Spleen (tissue), 11 donors: ENCODE results near the gene DCDC1. TPM values are rescaled to one million over a fixed set of nuclear protein-coding genes. Genes with fewer than 3 reads are reported as not detected.

Experiments
- DNase-seq: peaks from one replicate; pipeline ENCODE4 v3.0.0-alpha.2; 2020
- H3K27ac ChIP-seq, 8 donors: fragments of 200-600 bp; sonication (generic) in 7 of 8; 1 replicate in 4 of 8; 2 replicates in 4 of 8; pipeline versions ENCODE4 v1.5.0 to v1.8.0; 2016 to 2021; ENCODE audit warnings: inconsistent platforms in 4 of 8, mild to moderate bottlenecking in 4 of 8, moderate library complexity in 1 of 8
- H3K27me3 ChIP-seq, 7 donors: fragments of 200-600 bp; sonication (generic) in 6 of 7; replicated peaks in 1 of 7; 1 replicate in 4 of 7; 2 replicates in 3 of 7; pipeline versions ENCODE4 v1.5.0 to v1.8.0; 2016 to 2021; ENCODE audit warnings: inconsistent platforms in 3 of 7, mild to moderate bottlenecking in 1 of 7
- H3K36me3 ChIP-seq, 6 donors: fragments of 200-600 bp; sonication (generic) in 5 of 6; 1 replicate in 4 of 6; 2 replicates in 2 of 6; pipeline versions ENCODE4 v1.5.0 to v1.8.0; 2016 to 2021; ENCODE audit warnings: inconsistent platforms in 2 of 6
- H3K4me1 ChIP-seq, 6 donors: fragments of 200-600 bp; sonication (generic) in 5 of 6; 1 replicate in 3 of 6; 2 replicates in 3 of 6; pipeline versions ENCODE4 v1.5.0 to v1.8.0; 2016 to 2021; ENCODE audit warnings: inconsistent platforms in 3 of 6
- H3K4me3 ChIP-seq, 8 donors: fragments of 200-600 bp; sonication (generic) in 7 of 8; 1 replicate in 4 of 8; 2 replicates in 4 of 8; pipeline versions ENCODE4 v1.5.0 to v1.8.0; 2016 to 2021; ENCODE audit warnings: inconsistent platforms in 4 of 8, mild to moderate bottlenecking in 4 of 8, moderate library complexity in 2 of 8
- H3K9me3 ChIP-seq, 8 donors: fragments of 200-600 bp; sonication (generic) in 7 of 8; 1 replicate in 4 of 8; 2 replicates in 4 of 8; pipeline versions ENCODE4 v1.5.0 to v1.8.0; 2016 to 2021; ENCODE audit warnings: inconsistent platforms in 4 of 8
- CTCF ChIP-seq, 11 experiments: fragments of 200-600 bp in 7 of 11; fragments of 450-650 bp in 4 of 11; sonication (generic) in 4 of 11; IDR thresholded peaks in 8 of 11; conservative IDR thresholded peaks in 3 of 11; 1 replicate in 7 of 11; 2 replicates in 4 of 11; pipeline versions ENCODE4 v1.4.0 to v1.8.0; 2016 to 2021; ENCODE audit warnings: antibody characterized with exemption in 11 of 11, inconsistent platforms in 4 of 11, mild to moderate bottlenecking in 1 of 11
- POLR2A ChIP-seq, 3 donors: fragments of 450-650 bp; IDR thresholded peaks; one replicate each; pipeline ENCODE4 v1.5.1; 2017; ENCODE audit warnings: antibody characterized with exemption in 3 of 3, mild to moderate bottlenecking in 1 of 3
- POLR2AphosphoS5 ChIP-seq, 3 donors: sonication (generic); formaldehyde crosslinking; IDR thresholded peaks; one replicate each; pipeline ENCODE4 v1.5.1; 2017; ENCODE audit warnings: antibody characterized with exemption in 3 of 3
- WGBS, 5 donors: extraction: QIAGEN DNeasy Blood & Tissue Kit in 3 of 5; methylation state at CpG; one replicate each; pipeline versions ENCODE4 v1.1.5 to v1.1.7; 2013 to 2018; 5-methylcytosine and 5-hydroxymethylcytosine counted together
- intact Hi-C: fragments of 100-400 bp; cut with DNase I; formaldehyde crosslinking; loops from one replicate; pipeline ENCODE4 v1.15.0; 2023; ENCODE audit warnings: low total_unique reads
- polyA plus RNA-seq, 3 donors: library from polyadenylated mRNA; stranded (reverse); fragments of 200-250 nt; gene quantifications; one replicate each; pipeline ENCODE4 v1.2.1, GENCODE V29; 2013
- total RNA-seq, 7 donors: library from RNA; depleted of rRNA in 3 of 7; stranded (reverse); fragments of >200 nt in 3 of 7; fragmentation: NEBNext Ultra II Directional in 4 of 7; extraction: Animal tissue kit (Norgen Biotek cat#: 25700) in 4 of 7; gene quantifications; one replicate each; pipeline versions ENCODE4 v1.1.0 to v1.2.1, GENCODE V29; 2016 to 2021
- donor health status: healthy with polysubstance abuse.
- donor health status: DM: no; HTN: no; CAD: no; lungs with moderate emphysema.
- donor health status: DM: no; HTN: no; CAD: no.
- donor health status: Bipolar disorder and iron deficiency.
- donor health status: healthy.
- donor health status: DM: no; HTN: no; CAD: no.
- donor health status: DM: yes; HTN: yes; CAD: no.

DCDC1 gene
- total and polyA plus RNA-seq, 10 donors = 0.03 to 0.88 (median 0.25) TPM; not detected in 6

GRCh38 chr11:31059529-31059928 is 310.0 kb downstream of the DCDC1 start:
- H3K27me3 ChIP-seq = no peaks in the 10 kb centered on the region
- TF ChIP-seq POLR2AphosphoS5 (IDR thresholded peaks at IDR 0.05) = no peak
- TF ChIP-seq CTCF (IDR thresholded peaks at IDR 0.05 in 8 of 11, conservative IDR thresholded peaks at IDR 0.05 in 3 of 11) = no peak
- no peak for TF ChIP-seq POLR2A (IDR thresholded peaks at IDR 0.05)
- no peaks in the 10 kb centered on the region for H3K4me1 ChIP-seq
- H3K36me3 ChIP-seq = no peaks in the 10 kb centered on the region
- intact Hi-C loops = no loop called here
- no peak overlapping the region for H3K4me3 ChIP-seq
- no peak for DNase-seq
- H3K27ac ChIP-seq = no peak overlapping the region
- peaks cover 0 to 7% (median 0%) of the 10 kb centered on the region in 8 donors for H3K9me3 ChIP-seq

GRCh38 chr11:31050061-31050765 is 319.3 kb downstream of the DCDC1 start:
- Histone ChIP-seq H3K27ac (no peak overlapping the region), H3K4me1 (no peaks in the 10 kb centered on the region), H3K27me3 (no peaks in the 10 kb centered on the region), H3K36me3 (no peaks in the 10 kb centered on the region), H3K9me3 (peaks cover 0 to 38% (median 13%) of the 10 kb centered on the region in 8 donors), H3K4me3 (no peak overlapping the region)
- 62 to 74% (median 72%) methylated on average over 6 to 10 of the region's 10 CpGs for WGBS, 5 donors
- intact Hi-C loops = no loop called here
- DNase-seq = no peak
- TF ChIP-seq POLR2A (IDR thresholded peaks at IDR 0.05) (no peak), POLR2AphosphoS5 (IDR thresholded peaks at IDR 0.05) (no peak), CTCF (IDR thresholded peaks at IDR 0.05 in 8 of 11, conservative IDR thresholded peaks at IDR 0.05 in 3 of 11) (no peak)

GRCh38 chr11:31045335-31045734 is 324.2 kb downstream of the DCDC1 start:
- Histone ChIP-seq H3K4me3 (no peak overlapping the region), H3K27me3 (no peaks in the 10 kb centered on the region), H3K9me3 (peaks cover 0 to 9% (median 0%) of the 10 kb centered on the region in 8 donors), H3K36me3 (no peaks in the 10 kb centered on the region), H3K27ac (no peak overlapping the region), H3K4me1 (no peaks in the 10 kb centered on the region)
- no peak for DNase-seq
- TF ChIP-seq POLR2A (IDR thresholded peaks at IDR 0.05) (no peak), CTCF (IDR thresholded peaks at IDR 0.05 in 8 of 11, conservative IDR thresholded peaks at IDR 0.05 in 3 of 11) (no peak), POLR2AphosphoS5 (IDR thresholded peaks at IDR 0.05) (no peak)
- WGBS, 5 donors = 39 to 50% (median 46%) methylated on average over 5 of the region's 5 CpGs
- intact Hi-C loops = no loop called here

GRCh38 chr11:31030138-31030792 is 339.3 kb downstream of the DCDC1 start:
- Histone ChIP-seq H3K27ac (no peak overlapping the region), H3K9me3 (no peaks in the 10 kb centered on the region), H3K27me3 (no peaks in the 10 kb centered on the region), H3K4me3 (no peak overlapping the region), H3K36me3 (no peaks in the 10 kb centered on the region), H3K4me1 (no peaks in the 10 kb centered on the region)
- no peak for DNase-seq
- intact Hi-C loops = no loop called here
- no peak for TF ChIP-seq CTCF (IDR thresholded peaks at IDR 0.05 in 8 of 11, conservative IDR thresholded peaks at IDR 0.05 in 3 of 11)
- no peak for TF ChIP-seq POLR2AphosphoS5 (IDR thresholded peaks at IDR 0.05)
- TF ChIP-seq POLR2A (IDR thresholded peaks at IDR 0.05) = no peak
- 76 to 86% (median 80%) methylated on average over 7 of the region's 7 CpGs for WGBS, 5 donors
